HG02938 (cell line): Measurements from ENCODE around the gene ATG10.
A peak's percentile ranks its signal among the peaks of the same experiment; 100 is the strongest.
"Not testable (repeated sequence)": the region's sequence is repeated elsewhere in the genome, so short reads cannot be mapped to it uniquely, and the experiment has no call there.

ENCODE experiments used
- ATAC-seq: cut with Tn5 transposase; IDR thresholded peaks from one replicate; pipeline ENCODE4 v1.9.1; 2021; ENCODE audit warnings: mild to moderate bottlenecking, moderate library complexity; ENCODE audit not compliant: unreplicated experiment

ATG10 gene

GRCh38 chr5:82273426-82273825 is 301.6 kb downstream of the ATG10 start:
- not testable (repeated sequence) for ATAC-seq

- ATAC-seq: no peak
Observed at GRCh38 chr5:82274343-82275211, 302.8 kb downstream of the ATG10 start.

- no peak for ATAC-seq
Observed at GRCh38 chr5:82275216-82275664, 303.4 kb downstream of the ATG10 start.

GRCh38 chr5:82276800-82277612 is 305.2 kb downstream of the ATG10 start:
- ATAC-seq: no peak

- ATAC-seq: peak; percentile 8
Observed at GRCh38 chr5:82277613-82277986, 305.8 kb downstream of the ATG10 start.

GRCh38 chr5:82277987-82278710 is 306.3 kb downstream of the ATG10 start, which contains the start of gene RPS23:
RPS23 (minus strand) TSS chr5:82278354; CDS start chr5:82278323, 31 bp downstream.
- peak; percentile 94 for ATAC-seq

GRCh38 chr5:82278711-82279370 is 307.0 kb downstream of the ATG10 start:
- no peak for ATAC-seq

GRCh38 chr5:82283893-82284292 is 312.1 kb downstream of the ATG10 start:
- no peak for ATAC-seq

- ATAC-seq: no peak
Observed at GRCh38 chr5:82285206-82285605, 313.4 kb downstream of the ATG10 start.

GRCh38 chr5:82287625-82288024 is 315.8 kb downstream of the ATG10 start:
- ATAC-seq: no peak

- no peak for ATAC-seq
Observed at GRCh38 chr5:82290005-82290404, 318.2 kb downstream of the ATG10 start.

GRCh38 chr5:82290908-82291307 is 319.1 kb downstream of the ATG10 start:
- ATAC-seq: no peak

- ATAC-seq: no peak
Observed at GRCh38 chr5:82291420-82291819, 319.6 kb downstream of the ATG10 start.

- ATAC-seq: no peak
Observed at GRCh38 chr5:82295144-82295543, 323.3 kb downstream of the ATG10 start.

- no peak for ATAC-seq
Observed at GRCh38 chr5:82295959-82296531, 324.2 kb downstream of the ATG10 start.

GRCh38 chr5:82296929-82297328 is 325.1 kb downstream of the ATG10 start:
- no peak for ATAC-seq

GRCh38 chr5:82297711-82298110 is 325.9 kb downstream of the ATG10 start:
- ATAC-seq: no peak

- ATAC-seq: no peak
Observed at GRCh38 chr5:82298668-82299067, 326.8 kb downstream of the ATG10 start.

GRCh38 chr5:82301190-82301589 is 329.4 kb downstream of the ATG10 start:
- no peak for ATAC-seq
